HepG2 (cell line): ENCODE data around the gene CCDC38. TPM values are rescaled to one million over a fixed set of nuclear protein-coding genes. Genes with fewer than 3 reads are reported as not detected.
A peak's percentile ranks its signal among the peaks of the same experiment; 100 is the strongest.

Experiments used
- CC2D1A ChIP-seq: sonication (generic); formaldehyde crosslinking; IDR thresholded peaks from 2 replicates; pipeline ENCODE4 v1.8.1; 2023; ENCODE audit warnings: mild to moderate bottlenecking, missing genetic modification reagents
- FOXM1 ChIP-seq: sonication (generic); formaldehyde crosslinking; IDR thresholded peaks from 2 replicates; pipeline ENCODE4 v1.5.0; 2020; ENCODE audit warnings: missing genetic modification reagents
- KDM5B ChIP-seq: sonication (generic); formaldehyde crosslinking; IDR thresholded peaks from 2 replicates; pipeline ENCODE4 v1.4.0; 2020; ENCODE audit warnings: missing genetic modification reagents, mild to moderate bottlenecking, borderline replicate concordance
- PCBP2 ChIP-seq: fragments of 200-400 bp; formaldehyde crosslinking; optimal IDR thresholded peaks from 2 replicates; pipeline ENCODE3; 2018; ENCODE audit warnings: low read length, low read depth; ENCODE audit not compliant: poor library complexity, severe bottlenecking
- RAD21 ChIP-seq: fragments of 450-650 bp; formaldehyde crosslinking; IDR thresholded peaks from 2 replicates; pipeline ENCODE4 v1.5.0; 2020; ENCODE audit warnings: mild to moderate bottlenecking
- SALL2 ChIP-seq: sonication (generic); formaldehyde crosslinking; IDR thresholded peaks from 2 replicates; pipeline ENCODE4 v1.8.1; 2023; ENCODE audit warnings: mild to moderate bottlenecking, missing genetic modification reagents, inconsistent platforms
- ZNF121 ChIP-seq: sonication (generic); formaldehyde crosslinking; IDR thresholded peaks from 2 replicates; pipeline ENCODE4 v1.5.0; 2020; ENCODE audit warnings: mild to moderate bottlenecking, missing genetic modification reagents
- ZNF205 ChIP-seq: IDR thresholded peaks from 2 replicates; pipeline ENCODE4 v1.6.1; 2018; ENCODE audit warnings: missing biosample characterization, missing genetic modification reagents
- ZNF672 ChIP-seq: sonication (generic); formaldehyde crosslinking; IDR thresholded peaks from 2 replicates; pipeline ENCODE4 v1.8.1; 2022; ENCODE audit warnings: missing genetic modification reagents
- ZNF777 ChIP-seq: sonication (generic); formaldehyde crosslinking; IDR thresholded peaks from 2 replicates; pipeline ENCODE4 v1.4.0; 2020; ENCODE audit warnings: missing genetic modification reagents
- ZNF782 ChIP-seq: sonication (generic); formaldehyde crosslinking; IDR thresholded peaks from 2 replicates; pipeline ENCODE4 v1.4.0; 2020; ENCODE audit warnings: missing genetic modification reagents, mild to moderate bottlenecking, borderline replicate concordance
- polyA plus RNA-seq, 8 experiments: library from polyadenylated mRNA; depleted of rRNA in 3 of 8; stranded (reverse) in 7 of 8; unstranded in 1 of 8; fragments of >200 nt; fragmentation: Illumina TruSeq in 4 of 8; extraction: Trizol in 4 of 8; gene quantifications; 2 replicates each; pipeline versions ENCODE4 v1.2.1 to v1.2.3, GENCODE V29; 2011 to 2016; ENCODE audit warnings: low read depth in 4 of 8, missing spikeins in 1 of 8, mixed read lengths in 1 of 8; ENCODE audit not compliant: insufficient read depth in 1 of 8
- total RNA-seq, 5 experiments: library from RNA; depleted of rRNA; stranded (reverse); fragments of >200 nt; fragmentation: Illumina TruSeq; extraction: Trizol; gene quantifications; 2 replicates each; pipeline ENCODE4 v1.2.3, GENCODE V29; 2016; ENCODE audit warnings: low read depth in 1 of 5
- TF ChIP-seq, protein P1 (sequence below): IDR thresholded peaks from 2 replicates; pipeline ENCODE4 v1.6.1; 2012; ENCODE audit warnings: low read depth, low read length, improper control_type of control experiment
- TF ChIP-seq, protein P2 (sequence below): sonication (generic); formaldehyde crosslinking; IDR thresholded peaks from 2 replicates; pipeline ENCODE4 v1.8.1; 2023; ENCODE audit warnings: missing genetic modification reagents, inconsistent platforms, borderline replicate concordance
- TF ChIP-seq, protein P3 (sequence below), 2 experiments: fragments of 450-650 bp in 1 of 2; sonication (generic) in 1 of 2; formaldehyde crosslinking in 1 of 2; IDR thresholded peaks; 2 replicates each; pipeline versions ENCODE4 v1.6.1 to v1.8.0; 2016 to 2022; ENCODE audit warnings: antibody characterized with exemption in 1 of 2, mild to moderate bottlenecking in 1 of 2, missing genetic modification reagents in 1 of 2
- TF ChIP-seq, protein P4 (sequence below): sonication (generic); formaldehyde crosslinking; conservative IDR thresholded peaks from 2 replicates; pipeline ENCODE4 v1.8.0; 2022; ENCODE audit warnings: mild to moderate bottlenecking, moderate library complexity, missing genetic modification reagents

The CCDC38 gene
- total and polyA plus RNA-seq, 2 of the 13 experiments (the other 11 are each of a cell fraction or from before 2014, with no cell fraction given), result 0.24 to 0.32 TPM

DNA sequence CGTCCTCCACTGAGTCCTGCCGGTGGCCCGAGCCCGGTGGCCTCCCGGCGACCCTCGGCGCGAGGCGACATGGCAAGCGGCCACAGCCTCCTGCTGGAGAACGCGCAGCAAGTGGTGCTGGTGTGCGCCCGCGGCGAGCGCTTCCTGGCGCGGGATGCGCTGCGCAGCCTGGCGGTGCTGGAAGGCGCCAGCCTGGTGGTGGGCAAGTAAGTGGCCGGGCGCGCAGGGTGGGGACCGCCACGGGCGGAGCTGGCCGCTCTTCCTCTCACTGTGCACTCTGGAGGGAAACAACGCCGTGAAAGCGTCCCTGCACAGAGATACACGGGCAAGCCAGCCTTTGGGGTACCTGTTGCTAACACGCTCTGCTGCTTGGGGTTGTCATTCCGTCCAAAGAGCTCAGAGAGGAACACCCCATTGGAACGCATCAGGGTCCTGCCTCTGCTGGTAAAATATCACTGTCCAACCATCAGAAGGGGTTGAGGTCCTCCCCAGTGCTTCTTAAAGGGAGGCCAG, 972 bp upstream of the CCDC38 start, which contains the start of gene AMDHD1 (continued):
- TF ChIP-seq, protein P1, sequence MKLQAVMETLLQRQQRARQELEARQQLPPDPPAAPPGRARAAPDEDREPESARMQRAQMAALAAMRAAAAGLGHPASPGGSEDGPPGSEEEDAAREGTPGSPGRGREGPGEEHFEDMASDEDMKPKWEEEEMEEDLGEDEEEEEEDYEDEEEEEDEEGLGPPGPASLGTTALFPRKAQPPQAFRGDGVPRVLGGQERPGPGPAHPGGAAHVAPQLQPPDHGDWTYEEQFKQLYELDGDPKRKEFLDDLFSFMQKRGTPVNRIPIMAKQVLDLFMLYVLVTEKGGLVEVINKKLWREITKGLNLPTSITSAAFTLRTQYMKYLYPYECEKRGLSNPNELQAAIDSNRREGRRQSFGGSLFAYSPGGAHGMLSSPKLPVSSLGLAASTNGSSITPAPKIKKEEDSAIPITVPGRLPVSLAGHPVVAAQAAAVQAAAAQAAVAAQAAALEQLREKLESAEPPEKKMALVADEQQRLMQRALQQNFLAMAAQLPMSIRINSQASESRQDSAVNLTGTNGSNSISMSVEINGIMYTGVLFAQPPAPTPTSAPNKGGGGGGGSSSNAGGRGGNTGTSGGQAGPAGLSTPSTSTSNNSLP, result no peak
- no peak for TF ChIP-seq ZNF672 (CRISPR knock-in tag)
- TF ChIP-seq ZNF205 (CRISPR knock-in tag), result no peak
- no peak for TF ChIP-seq FOXM1 (CRISPR knock-in tag)
- TF ChIP-seq ZNF782, result peak; percentile 23; the same call in 1 of the 2 replicates
- TF ChIP-seq CC2D1A (CRISPR knock-in tag), result no peak
- peak; percentile 56; the same call in 1 of the 2 replicates for TF ChIP-seq RAD21 (CRISPR knock-in tag)
- no peak for TF ChIP-seq PCBP2
- peak; percentile 45; the same call in 1 of the 2 replicates for TF ChIP-seq KDM5B (CRISPR knock-in tag)
- peak; percentile 87; the same call in 1 of the 2 replicates for TF ChIP-seq SALL2
- TF ChIP-seq, protein P2, sequence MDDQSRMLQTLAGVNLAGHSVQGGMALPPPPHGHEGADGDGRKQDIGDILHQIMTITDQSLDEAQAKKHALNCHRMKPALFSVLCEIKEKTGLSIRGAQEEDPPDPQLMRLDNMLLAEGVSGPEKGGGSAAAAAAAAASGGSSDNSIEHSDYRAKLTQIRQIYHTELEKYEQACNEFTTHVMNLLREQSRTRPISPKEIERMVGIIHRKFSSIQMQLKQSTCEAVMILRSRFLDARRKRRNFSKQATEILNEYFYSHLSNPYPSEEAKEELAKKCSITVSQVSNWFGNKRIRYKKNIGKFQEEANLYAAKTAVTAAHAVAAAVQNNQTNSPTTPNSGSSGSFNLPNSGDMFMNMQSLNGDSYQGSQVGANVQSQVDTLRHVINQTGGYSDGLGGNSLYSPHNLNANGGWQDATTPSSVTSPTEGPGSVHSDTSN, result no peak
- no peak for TF ChIP-seq ZNF777
- TF ChIP-seq, protein P3, sequence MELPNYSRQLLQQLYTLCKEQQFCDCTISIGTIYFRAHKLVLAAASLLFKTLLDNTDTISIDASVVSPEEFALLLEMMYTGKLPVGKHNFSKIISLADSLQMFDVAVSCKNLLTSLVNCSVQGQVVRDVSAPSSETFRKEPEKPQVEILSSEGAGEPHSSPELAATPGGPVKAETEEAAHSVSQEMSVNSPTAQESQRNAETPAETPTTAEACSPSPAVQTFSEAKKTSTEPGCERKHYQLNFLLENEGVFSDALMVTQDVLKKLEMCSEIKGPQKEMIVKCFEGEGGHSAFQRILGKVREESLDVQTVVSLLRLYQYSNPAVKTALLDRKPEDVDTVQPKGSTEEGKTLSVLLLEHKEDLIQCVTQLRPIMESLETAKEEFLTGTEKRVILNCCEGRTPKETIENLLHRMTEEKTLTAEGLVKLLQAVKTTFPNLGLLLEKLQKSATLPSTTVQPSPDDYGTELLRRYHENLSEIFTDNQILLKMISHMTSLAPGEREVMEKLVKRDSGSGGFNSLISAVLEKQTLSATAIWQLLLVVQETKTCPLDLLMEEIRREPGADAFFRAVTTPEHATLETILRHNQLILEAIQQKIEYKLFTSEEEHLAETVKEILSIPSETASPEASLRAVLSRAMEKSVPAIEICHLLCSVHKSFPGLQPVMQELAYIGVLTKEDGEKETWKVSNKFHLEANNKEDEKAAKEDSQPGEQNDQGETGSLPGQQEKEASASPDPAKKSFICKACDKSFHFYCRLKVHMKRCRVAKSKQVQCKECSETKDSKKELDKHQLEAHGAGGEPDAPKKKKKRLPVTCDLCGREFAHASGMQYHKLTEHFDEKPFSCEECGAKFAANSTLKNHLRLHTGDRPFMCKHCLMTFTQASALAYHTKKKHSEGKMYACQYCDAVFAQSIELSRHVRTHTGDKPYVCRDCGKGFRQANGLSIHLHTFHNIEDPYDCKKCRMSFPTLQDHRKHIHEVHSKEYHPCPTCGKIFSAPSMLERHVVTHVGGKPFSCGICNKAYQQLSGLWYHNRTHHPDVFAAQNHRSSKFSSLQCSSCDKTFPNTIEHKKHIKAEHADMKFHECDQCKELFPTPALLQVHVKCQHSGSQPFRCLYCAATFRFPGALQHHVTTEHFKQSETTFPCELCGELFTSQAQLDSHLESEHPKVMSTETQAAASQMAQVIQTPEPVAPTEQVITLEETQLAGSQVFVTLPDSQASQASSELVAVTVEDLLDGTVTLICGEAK (IDR thresholded peaks at IDR 0.05), result no peak
- TF ChIP-seq, protein P3 (CRISPR knock-in tag; IDR thresholded peaks at IDR 0.05), result no peak
- TF ChIP-seq, protein P4, sequence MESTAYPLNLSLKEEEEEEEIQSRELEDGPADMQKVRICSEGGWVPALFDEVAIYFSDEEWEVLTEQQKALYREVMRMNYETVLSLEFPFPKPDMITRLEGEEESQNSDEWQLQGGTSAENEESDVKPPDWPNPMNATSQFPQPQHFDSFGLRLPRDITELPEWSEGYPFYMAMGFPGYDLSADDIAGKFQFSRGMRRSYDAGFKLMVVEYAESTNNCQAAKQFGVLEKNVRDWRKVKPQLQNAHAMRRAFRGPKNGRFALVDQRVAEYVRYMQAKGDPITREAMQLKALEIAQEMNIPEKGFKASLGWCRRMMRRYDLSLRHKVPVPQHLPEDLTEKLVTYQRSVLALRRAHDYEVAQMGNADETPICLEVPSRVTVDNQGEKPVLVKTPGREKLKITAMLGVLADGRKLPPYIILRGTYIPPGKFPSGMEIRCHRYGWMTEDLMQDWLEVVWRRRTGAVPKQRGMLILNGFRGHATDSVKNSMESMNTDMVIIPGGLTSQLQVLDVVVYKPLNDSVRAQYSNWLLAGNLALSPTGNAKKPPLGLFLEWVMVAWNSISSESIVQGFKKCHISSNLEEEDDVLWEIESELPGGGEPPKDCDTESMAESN, result 0 out of 2 replicates have a peak, but pooled peaks have one; percentile 57
- TF ChIP-seq ZNF121 (CRISPR knock-in tag), result 0 out of 2 replicates have a peak, but pooled peaks have one; percentile 34
